ENCODE measurements around the gene TLDC2.
"Not testable (repeated sequence)": the region's sequence is repeated elsewhere in the genome, so short reads cannot be mapped to it uniquely, and the experiment has no call there.

The TLDC2 gene

GRCh38 chr20:36888880-36889516, 13.1 kb downstream of the TLDC2 start:
- no peak overlapping the region for H3K4me3 ChIP-seq (ENCODE audit: low read length)
- DNase-seq (ENCODE audit: low read depth): no peak
- TF ChIP-seq CTCF (IDR thresholded peaks at IDR 0.05; ENCODE audit: insufficient read depth, low read depth, low read length, missing control alignments): no peak

DNA sequence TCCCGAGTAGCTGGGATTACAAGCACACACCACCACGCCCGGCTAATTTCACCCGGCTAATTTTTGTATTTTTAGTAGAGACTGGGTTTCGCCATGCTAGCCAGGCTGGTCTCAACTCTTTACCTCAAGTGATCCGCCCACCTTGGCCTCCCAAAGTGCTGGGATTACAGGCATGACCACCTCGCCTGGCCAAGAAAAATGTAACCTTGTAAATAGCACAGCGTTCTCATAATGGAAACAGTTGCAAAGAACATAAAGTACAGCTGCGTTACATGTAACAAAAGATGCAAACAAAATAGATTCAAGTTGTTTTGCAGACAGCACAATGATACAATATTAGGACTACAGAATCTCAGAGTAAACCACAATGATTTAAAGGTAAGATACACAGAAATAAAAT, 14.6 kb downstream of the TLDC2 start:
- H3K4me3 ChIP-seq (ENCODE audit: low read length): no peak overlapping the region
- no peak for TF ChIP-seq CTCF (IDR thresholded peaks at IDR 0.05; ENCODE audit: insufficient read depth, low read depth, low read length, missing control alignments)
- no peak for DNase-seq (ENCODE audit: low read depth)

GRCh38 chr20:36891211-36891610, 15.3 kb downstream of the TLDC2 start:
- TF ChIP-seq CTCF (IDR thresholded peaks at IDR 0.05; ENCODE audit: insufficient read depth, low read depth, low read length, missing control alignments): no peak
- no peak for DNase-seq (ENCODE audit: low read depth)
- no peak overlapping the region for H3K4me3 ChIP-seq (ENCODE audit: low read length)

DNA sequence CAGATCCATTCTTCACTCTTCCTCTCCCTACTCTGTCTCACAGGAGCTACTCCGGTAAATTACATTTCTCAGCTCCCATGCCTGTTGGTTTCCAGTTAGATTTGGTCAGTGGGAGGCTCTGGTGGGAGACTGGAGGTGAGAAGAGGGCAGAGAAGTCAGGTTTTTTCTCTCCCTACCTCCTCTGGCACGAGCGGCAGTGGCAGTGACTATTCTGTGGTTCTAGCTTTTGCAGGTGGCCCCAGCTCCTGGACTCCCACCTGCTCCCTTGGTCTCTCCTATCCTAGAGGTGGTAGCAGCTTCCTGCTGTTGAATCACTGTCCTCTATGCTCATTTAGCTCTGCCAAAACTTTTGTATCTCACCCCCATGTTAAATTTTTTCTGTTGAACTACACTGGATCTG, 17.9 kb downstream of the TLDC2 start:
- TF ChIP-seq CTCF (IDR thresholded peaks at IDR 0.05; ENCODE audit: insufficient read depth, low read depth, low read length, missing control alignments): no peak
- no peak overlapping the region for H3K4me3 ChIP-seq (ENCODE audit: low read length)
- no peak for DNase-seq (ENCODE audit: low read depth)

DNA sequence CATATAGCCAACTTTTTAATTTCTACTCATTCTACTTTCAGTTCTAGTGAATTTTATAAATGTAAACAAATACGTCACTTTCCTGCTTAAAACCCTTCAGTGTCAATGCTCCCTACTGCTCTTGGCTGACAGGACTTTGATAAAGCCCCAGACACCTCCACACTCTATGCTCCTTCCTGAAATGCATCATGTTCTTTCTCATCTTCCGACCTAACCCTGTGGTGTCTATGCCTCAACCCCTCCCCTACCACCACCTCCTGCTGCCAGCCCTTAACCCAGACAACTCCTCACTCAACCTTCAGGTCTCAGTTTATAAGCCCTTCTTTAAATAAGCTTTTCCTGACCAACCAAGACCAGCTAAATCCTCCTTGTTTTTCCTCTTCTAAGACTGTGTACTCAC, 19.1 kb downstream of the TLDC2 start:
- no peak for DNase-seq (ENCODE audit: low read depth)
- TF ChIP-seq CTCF (IDR thresholded peaks at IDR 0.05; ENCODE audit: insufficient read depth, low read depth, low read length, missing control alignments): no peak

DNA sequence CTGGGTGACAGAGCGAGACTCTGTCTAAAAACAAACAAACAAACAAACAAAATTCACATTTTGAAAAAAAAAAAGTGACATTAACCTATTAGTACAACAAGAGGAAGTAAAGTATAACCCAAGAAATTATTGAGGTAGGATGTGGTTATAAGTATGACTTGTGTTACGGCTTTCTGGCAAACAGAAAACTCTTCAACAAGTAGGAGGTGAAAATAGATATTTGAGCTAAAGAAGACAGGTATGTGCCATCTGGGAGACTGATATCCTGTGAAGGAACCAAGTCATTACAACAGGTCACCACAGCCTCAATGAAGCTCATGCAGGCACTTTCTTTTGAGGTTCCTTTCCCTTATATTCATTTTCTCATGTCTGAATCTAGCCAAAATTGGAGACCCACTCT, 28.8 kb downstream of the TLDC2 start:
- no peak overlapping the region for H3K4me3 ChIP-seq (ENCODE audit: low read length)
- DNase-seq (ENCODE audit: low read depth): no peak
- TF ChIP-seq CTCF (IDR thresholded peaks at IDR 0.05; ENCODE audit: insufficient read depth, low read depth, low read length, missing control alignments): no peak

More for the DNA sequence above, 19.1 kb downstream of the TLDC2 start:
- H3K4me3 ChIP-seq (ENCODE audit: low read length): no peak overlapping the region

DNA sequence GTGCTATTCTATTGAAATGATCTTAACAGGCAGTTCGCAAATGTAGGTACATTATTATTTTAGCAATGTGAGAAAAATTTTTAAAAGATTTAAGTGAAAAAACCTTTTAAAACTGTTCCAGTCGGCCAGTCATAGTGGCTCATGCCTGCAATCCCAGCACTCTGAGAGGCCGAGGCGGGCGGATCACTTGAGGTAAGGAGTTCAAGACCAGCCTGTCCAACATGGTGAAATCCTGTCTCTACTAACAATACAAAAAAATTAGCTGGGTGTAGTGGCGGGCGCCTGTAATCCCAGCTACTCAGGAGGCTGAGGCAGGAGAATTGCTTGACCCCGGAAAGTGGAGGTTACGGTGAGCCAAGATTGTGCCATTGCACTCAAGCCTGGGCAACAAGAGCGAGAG, 29.6 kb downstream of the TLDC2 start:
- not testable (repeated sequence) for DNase-seq (ENCODE audit: low read depth); H3K4me3 ChIP-seq (ENCODE audit: low read length)

- not testable (repeated sequence) for H3K4me3 ChIP-seq (ENCODE audit: low read length); DNase-seq (ENCODE audit: low read depth)
Observed at GRCh38 chr20:36906086-36906485, 30.1 kb downstream of the TLDC2 start.
